ENCODE measurements around the gene FOXP4. TPM values are rescaled to one million over a fixed set of nuclear protein-coding genes. Genes with fewer than 3 reads are reported as not detected.

The FOXP4 gene
- total RNA-seq, 1 donor from 2014 or later, result 1.6 TPM

- H3K9me3 ChIP-seq (ENCODE audit: control insufficient read depth in 3 of 3, low read length in 3 of 3), result no peaks in the 10 kb centered on the region
- H3K9ac ChIP-seq (ENCODE audit: low read depth in 1 of 3, low read length in 3 of 3), result no peak overlapping the region
- no peaks in the 10 kb centered on the region for H3K27me3 ChIP-seq (ENCODE audit: control insufficient read depth in 3 of 3, insufficient read depth in 3 of 3, low read length in 3 of 3)
- H3K27ac ChIP-seq (ENCODE audit: low read depth, low read length), result no peak overlapping the region
- H3K36me3 ChIP-seq (ENCODE audit: control insufficient read depth in 3 of 3, insufficient read depth in 3 of 3, low read length in 3 of 3), result peaks cover 29 to 40% (median 34%) of the 10 kb centered on the region in 3 donors
- H3K4me1 ChIP-seq (ENCODE audit: control insufficient read depth in 3 of 3, insufficient read depth in 3 of 3, low read length in 3 of 3), result peaks cover 0 to 3% (median 0%) of the 10 kb centered on the region in 3 donors
- no peak overlapping the region for H3K4me3 ChIP-seq (ENCODE audit: low read length in 3 of 3)
Measured at GRCh38 chr6:41589636-41590622, 43.7 kb downstream of the FOXP4 start.

- Histone ChIP-seq H3K9me3 (ENCODE audit: control insufficient read depth in 3 of 3, low read length in 3 of 3) (no peaks in the 10 kb centered on the region), H3K27me3 (ENCODE audit: control insufficient read depth in 3 of 3, insufficient read depth in 3 of 3, low read length in 3 of 3) (no peaks in the 10 kb centered on the region), H3K27ac (ENCODE audit: low read depth, low read length) (no peak overlapping the region), H3K9ac (ENCODE audit: low read depth in 1 of 3, low read length in 3 of 3) (no peak overlapping the region), H3K4me3 (ENCODE audit: low read length in 3 of 3) (no peak overlapping the region), H3K4me1 (ENCODE audit: control insufficient read depth in 3 of 3, insufficient read depth in 3 of 3, low read length in 3 of 3) (peaks cover 0 to 3% (median 0%) of the 10 kb centered on the region in 3 donors), H3K36me3 (ENCODE audit: control insufficient read depth in 3 of 3, insufficient read depth in 3 of 3, low read length in 3 of 3) (peaks cover 27 to 42% (median 38%) of the 10 kb centered on the region in 3 donors)
Measured at GRCh38 chr6:41591122-41591521, 44.9 kb downstream of the FOXP4 start.

- H3K27ac ChIP-seq (ENCODE audit: low read depth, low read length), result no peak overlapping the region
- no peak overlapping the region for H3K4me3 ChIP-seq (ENCODE audit: low read length in 3 of 3)
- H3K36me3 ChIP-seq (ENCODE audit: control insufficient read depth in 3 of 3, insufficient read depth in 3 of 3, low read length in 3 of 3), result peaks cover 36 to 49% (median 46%) of the 10 kb centered on the region in 3 donors
- H3K27me3 ChIP-seq (ENCODE audit: control insufficient read depth in 3 of 3, insufficient read depth in 3 of 3, low read length in 3 of 3), result no peaks in the 10 kb centered on the region
- no peak overlapping the region for H3K9ac ChIP-seq (ENCODE audit: low read depth in 1 of 3, low read length in 3 of 3)
- H3K4me1 ChIP-seq (ENCODE audit: control insufficient read depth in 3 of 3, insufficient read depth in 3 of 3, low read length in 3 of 3), result peaks cover 0 to 3% (median 0%) of the 10 kb centered on the region in 3 donors
- H3K9me3 ChIP-seq (ENCODE audit: control insufficient read depth in 3 of 3, low read length in 3 of 3), result no peaks in the 10 kb centered on the region
Measured at GRCh38 chr6:41591859-41592502, 45.8 kb downstream of the FOXP4 start.

GRCh38 chr6:41593406-41593805 is 47.2 kb downstream of the FOXP4 start:
- H3K4me1 ChIP-seq (ENCODE audit: control insufficient read depth in 3 of 3, insufficient read depth in 3 of 3, low read length in 3 of 3), result peaks cover 0 to 3% (median 0%) of the 10 kb centered on the region in 3 donors
- H3K9ac ChIP-seq (ENCODE audit: low read depth in 1 of 3, low read length in 3 of 3), result no peak overlapping the region
- no peak overlapping the region for H3K27ac ChIP-seq (ENCODE audit: low read depth, low read length)
- H3K4me3 ChIP-seq (ENCODE audit: low read length in 3 of 3), result no peak overlapping the region
- H3K36me3 ChIP-seq (ENCODE audit: control insufficient read depth in 3 of 3, insufficient read depth in 3 of 3, low read length in 3 of 3), result peaks cover 37 to 49% (median 44%) of the 10 kb centered on the region in 3 donors
- no peaks in the 10 kb centered on the region for H3K9me3 ChIP-seq (ENCODE audit: control insufficient read depth in 3 of 3, low read length in 3 of 3)
- H3K27me3 ChIP-seq (ENCODE audit: control insufficient read depth in 3 of 3, insufficient read depth in 3 of 3, low read length in 3 of 3), result no peaks in the 10 kb centered on the region

GRCh38 chr6:41593839-41594238 is 47.7 kb downstream of the FOXP4 start:
- H3K36me3 ChIP-seq (ENCODE audit: control insufficient read depth in 3 of 3, insufficient read depth in 3 of 3, low read length in 3 of 3), result peaks cover 32 to 45% (median 40%) of the 10 kb centered on the region in 3 donors
- H3K4me1 ChIP-seq (ENCODE audit: control insufficient read depth in 3 of 3, insufficient read depth in 3 of 3, low read length in 3 of 3), result peaks cover 0 to 3% (median 0%) of the 10 kb centered on the region in 3 donors
- no peak overlapping the region for H3K4me3 ChIP-seq (ENCODE audit: low read length in 3 of 3)
- H3K27ac ChIP-seq (ENCODE audit: low read depth, low read length), result no peak overlapping the region
- no peaks in the 10 kb centered on the region for H3K9me3 ChIP-seq (ENCODE audit: control insufficient read depth in 3 of 3, low read length in 3 of 3)
- no peaks in the 10 kb centered on the region for H3K27me3 ChIP-seq (ENCODE audit: control insufficient read depth in 3 of 3, insufficient read depth in 3 of 3, low read length in 3 of 3)
- no peak overlapping the region for H3K9ac ChIP-seq (ENCODE audit: low read depth in 1 of 3, low read length in 3 of 3)

GRCh38 chr6:41594326-41594725 is 48.1 kb downstream of the FOXP4 start:
- Histone ChIP-seq H3K4me1 (ENCODE audit: control insufficient read depth in 3 of 3, insufficient read depth in 3 of 3, low read length in 3 of 3) (peaks cover 0 to 3% (median 0%) of the 10 kb centered on the region in 3 donors), H3K36me3 (ENCODE audit: control insufficient read depth in 3 of 3, insufficient read depth in 3 of 3, low read length in 3 of 3) (peaks cover 29 to 40% (median 37%) of the 10 kb centered on the region in 3 donors), H3K27me3 (ENCODE audit: control insufficient read depth in 3 of 3, insufficient read depth in 3 of 3, low read length in 3 of 3) (no peaks in the 10 kb centered on the region), H3K9me3 (ENCODE audit: control insufficient read depth in 3 of 3, low read length in 3 of 3) (no peaks in the 10 kb centered on the region), H3K4me3 (ENCODE audit: low read length in 3 of 3) (no peak overlapping the region), H3K27ac (ENCODE audit: low read depth, low read length) (no peak overlapping the region), H3K9ac (ENCODE audit: low read depth in 1 of 3, low read length in 3 of 3) (no peak overlapping the region)

GRCh38 chr6:41594766-41595165 is 48.6 kb downstream of the FOXP4 start:
- Histone ChIP-seq H3K9ac (ENCODE audit: low read depth in 1 of 3, low read length in 3 of 3) (no peak overlapping the region), H3K9me3 (ENCODE audit: control insufficient read depth in 3 of 3, low read length in 3 of 3) (no peaks in the 10 kb centered on the region), H3K4me1 (ENCODE audit: control insufficient read depth in 3 of 3, insufficient read depth in 3 of 3, low read length in 3 of 3) (peaks cover 0 to 3% (median 0%) of the 10 kb centered on the region in 3 donors), H3K27ac (ENCODE audit: low read depth, low read length) (no peak overlapping the region), H3K27me3 (ENCODE audit: control insufficient read depth in 3 of 3, insufficient read depth in 3 of 3, low read length in 3 of 3) (no peaks in the 10 kb centered on the region), H3K36me3 (ENCODE audit: control insufficient read depth in 3 of 3, insufficient read depth in 3 of 3, low read length in 3 of 3) (peaks cover 28 to 37% (median 36%) of the 10 kb centered on the region in 3 donors), H3K4me3 (ENCODE audit: low read length in 3 of 3) (no peak overlapping the region)

GRCh38 chr6:41595166-41595565 is 49.0 kb downstream of the FOXP4 start:
- Histone ChIP-seq H3K27ac (ENCODE audit: low read depth, low read length) (no peak overlapping the region), H3K4me3 (ENCODE audit: low read length in 3 of 3) (no peak overlapping the region), H3K9ac (ENCODE audit: low read depth in 1 of 3, low read length in 3 of 3) (no peak overlapping the region), H3K36me3 (ENCODE audit: control insufficient read depth in 3 of 3, insufficient read depth in 3 of 3, low read length in 3 of 3) (peaks cover 25 to 37% (median 36%) of the 10 kb centered on the region in 3 donors), H3K27me3 (ENCODE audit: control insufficient read depth in 3 of 3, insufficient read depth in 3 of 3, low read length in 3 of 3) (no peaks in the 10 kb centered on the region), H3K4me1 (ENCODE audit: control insufficient read depth in 3 of 3, insufficient read depth in 3 of 3, low read length in 3 of 3) (peaks cover 0 to 3% (median 0%) of the 10 kb centered on the region in 3 donors), H3K9me3 (ENCODE audit: control insufficient read depth in 3 of 3, low read length in 3 of 3) (no peaks in the 10 kb centered on the region)

GRCh38 chr6:41596096-41596685 is 50.0 kb downstream of the FOXP4 start:
- Histone ChIP-seq H3K36me3 (ENCODE audit: control insufficient read depth in 3 of 3, insufficient read depth in 3 of 3, low read length in 3 of 3) (peaks cover 24 to 30% (median 26%) of the 10 kb centered on the region in 3 donors), H3K4me1 (ENCODE audit: control insufficient read depth in 3 of 3, insufficient read depth in 3 of 3, low read length in 3 of 3) (peaks cover 0 to 3% (median 0%) of the 10 kb centered on the region in 3 donors), H3K9me3 (ENCODE audit: control insufficient read depth in 3 of 3, low read length in 3 of 3) (no peaks in the 10 kb centered on the region), H3K27ac (ENCODE audit: low read depth, low read length) (no peak overlapping the region), H3K9ac (ENCODE audit: low read depth in 1 of 3, low read length in 3 of 3) (no peak overlapping the region), H3K4me3 (ENCODE audit: low read length in 3 of 3) (no peak overlapping the region), H3K27me3 (ENCODE audit: control insufficient read depth in 3 of 3, insufficient read depth in 3 of 3, low read length in 3 of 3) (no peaks in the 10 kb centered on the region)

Data from skeletal muscle tissue (tissue), 4 donors.